SKM-1 (cell line): ENCODE results near the gene UPF3A.
A peak's percentile ranks its signal among the peaks of the same experiment; 100 is the strongest.

Source experiments
- DNase-seq: peaks from one replicate; lab custom pipeline; 2025; ENCODE audit not compliant: unreplicated experiment; lab: John Stamatoyannopoulos, UW

Gene UPF3A

DNA sequence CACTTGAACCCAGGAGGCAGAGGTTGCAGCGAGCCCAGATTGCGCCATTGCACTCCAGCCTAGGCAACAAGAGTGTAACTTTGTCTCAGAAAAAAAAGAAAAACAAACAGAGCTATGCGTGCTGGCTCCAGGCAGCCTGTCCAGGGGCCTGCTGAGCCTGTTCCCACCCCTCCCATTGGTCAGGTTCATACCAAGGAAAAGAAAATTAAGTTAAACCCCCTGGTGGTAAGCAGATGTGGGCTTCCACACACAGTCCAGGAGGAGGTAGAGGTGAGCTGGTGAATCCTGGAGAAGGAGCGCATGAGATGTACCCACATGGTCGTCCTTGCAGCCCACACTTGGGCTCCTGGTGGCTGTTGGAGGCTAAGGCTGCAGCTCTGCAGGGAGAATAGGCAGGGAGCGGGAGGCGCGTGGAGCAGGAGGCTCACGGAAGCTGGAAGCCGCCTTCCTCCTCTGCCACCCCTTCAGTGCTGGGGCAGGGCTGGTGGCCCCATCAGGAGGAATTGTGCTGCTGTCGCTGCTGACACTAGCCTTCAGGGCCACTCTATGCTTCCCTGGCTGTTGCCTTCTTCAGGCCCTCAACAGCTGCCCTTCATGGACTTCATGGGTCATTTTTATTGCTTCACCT, 22.4 kb downstream of the UPF3A start:
- DNase-seq = no peak

DNA sequence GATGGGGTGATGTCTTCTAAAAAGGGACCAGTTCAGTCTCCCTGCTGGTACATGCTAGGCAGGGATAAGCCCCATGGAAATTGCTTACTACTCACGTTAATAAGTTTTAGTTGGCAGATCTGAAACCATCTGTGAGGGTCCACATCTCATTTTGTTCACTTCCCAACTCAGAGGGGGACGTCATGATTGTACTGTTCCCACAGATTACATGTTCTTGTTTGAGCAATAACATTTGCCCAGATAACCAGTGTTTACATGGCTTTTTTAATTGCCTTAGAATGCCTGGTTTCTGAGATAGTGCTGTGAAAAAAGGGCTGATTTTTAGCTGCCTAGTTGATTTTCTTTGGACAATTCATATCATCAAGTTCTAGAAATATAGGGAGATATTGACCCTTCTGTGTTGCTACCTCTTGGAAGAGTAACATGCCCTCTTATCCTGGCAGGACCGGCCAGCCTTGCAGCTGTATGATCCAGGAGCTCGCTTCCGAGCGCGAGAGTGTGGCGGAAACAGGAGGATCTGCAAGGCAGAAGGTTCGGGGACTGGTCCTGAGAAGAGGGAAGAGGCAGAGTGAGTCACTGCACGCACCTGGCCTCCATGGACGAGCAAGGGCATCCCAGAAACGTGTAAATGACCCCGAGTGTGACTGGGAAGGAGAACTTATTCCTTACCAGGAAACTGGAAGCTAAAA, 23.1 kb downstream of the UPF3A start:
- DNase-seq = no peak

DNA sequence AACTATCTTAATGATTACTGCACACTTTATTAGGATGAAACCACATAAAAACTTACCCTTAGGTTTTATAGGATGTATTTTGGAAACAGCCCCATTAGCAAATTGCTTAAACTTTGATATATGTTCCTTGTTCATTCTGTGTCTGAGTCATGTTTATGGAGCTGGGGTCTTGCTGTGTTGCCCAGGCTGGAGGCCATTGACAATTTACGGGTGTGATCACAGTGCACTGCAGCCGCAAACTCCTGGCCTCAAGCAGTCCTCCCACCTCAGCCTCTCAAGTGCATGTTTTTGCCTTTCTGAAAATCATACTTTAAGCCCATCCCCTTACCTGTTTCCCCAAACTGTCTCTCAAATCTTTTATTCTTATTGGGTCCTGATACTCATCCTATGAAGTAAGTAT, 27.7 kb downstream of the UPF3A start:
- DNase-seq = no peak

DNA sequence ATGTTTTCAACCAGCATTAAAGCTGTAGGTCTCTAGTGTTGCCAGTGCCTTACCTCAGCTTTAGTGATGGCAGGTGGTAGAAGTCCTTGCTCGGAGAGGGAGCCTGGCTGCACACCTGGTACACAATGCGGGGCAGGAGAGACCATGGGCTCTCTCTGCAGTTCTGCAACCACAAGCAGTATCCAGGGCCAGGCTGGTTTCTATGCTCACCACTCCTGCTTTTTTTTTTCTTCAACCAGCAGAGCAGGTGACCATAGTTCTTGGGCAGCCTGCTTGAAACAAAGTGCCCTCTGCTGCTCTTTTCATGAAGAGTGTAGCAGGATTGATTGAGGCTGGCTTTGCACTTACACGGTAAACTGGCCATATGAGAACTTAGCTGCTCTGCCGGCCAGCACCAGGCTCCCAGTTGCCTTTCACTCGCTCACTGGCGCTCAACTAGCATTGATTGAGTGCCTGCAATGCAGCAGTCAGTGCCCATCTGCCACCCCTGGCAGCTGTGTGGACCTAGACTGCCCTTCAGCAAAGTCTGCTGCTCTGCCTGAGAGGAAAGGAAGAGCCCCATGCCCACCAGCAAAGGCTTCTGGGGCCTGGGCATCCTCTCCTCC, 28.5 kb downstream of the UPF3A start:
- no peak for DNase-seq

DNA sequence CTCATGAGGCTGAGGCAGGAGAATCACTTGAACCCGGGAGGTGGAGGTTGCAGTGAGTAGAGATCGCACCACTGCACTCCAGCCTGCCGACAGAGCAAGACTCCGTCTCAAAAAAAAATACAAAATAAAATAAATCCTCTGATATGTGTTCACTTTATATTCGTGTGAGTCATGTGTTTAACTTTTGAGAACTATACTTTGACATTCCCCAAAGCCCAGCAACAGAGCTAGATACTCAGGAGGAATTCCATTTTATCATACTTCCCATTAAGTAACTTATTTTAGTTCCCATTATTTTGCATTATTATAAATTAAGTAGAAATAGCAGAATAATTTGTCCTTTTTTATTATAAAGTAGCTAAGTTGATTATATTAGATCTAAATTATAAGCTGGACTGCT, 29.6 kb downstream of the UPF3A start:
- no peak for DNase-seq

DNA sequence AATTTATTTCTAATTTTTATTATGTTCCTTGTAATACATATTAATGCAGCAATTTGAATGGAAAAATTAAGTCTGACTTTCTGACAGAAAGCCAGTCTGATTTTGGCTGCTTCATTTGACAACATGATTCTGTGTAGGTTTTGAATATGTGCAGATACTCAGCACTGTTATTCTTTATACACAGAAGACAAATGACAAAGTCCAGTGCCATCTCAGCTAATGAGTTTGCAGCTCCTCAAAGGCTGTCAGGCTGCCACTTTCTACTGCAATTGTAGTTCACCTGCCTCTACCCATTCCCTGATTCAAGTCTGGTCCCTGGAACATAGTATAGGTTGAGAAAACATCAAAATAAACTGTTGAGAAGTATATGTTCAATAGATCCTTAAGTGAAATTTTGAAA, 30.0 kb downstream of the UPF3A start:
- DNase-seq = no peak

DNA sequence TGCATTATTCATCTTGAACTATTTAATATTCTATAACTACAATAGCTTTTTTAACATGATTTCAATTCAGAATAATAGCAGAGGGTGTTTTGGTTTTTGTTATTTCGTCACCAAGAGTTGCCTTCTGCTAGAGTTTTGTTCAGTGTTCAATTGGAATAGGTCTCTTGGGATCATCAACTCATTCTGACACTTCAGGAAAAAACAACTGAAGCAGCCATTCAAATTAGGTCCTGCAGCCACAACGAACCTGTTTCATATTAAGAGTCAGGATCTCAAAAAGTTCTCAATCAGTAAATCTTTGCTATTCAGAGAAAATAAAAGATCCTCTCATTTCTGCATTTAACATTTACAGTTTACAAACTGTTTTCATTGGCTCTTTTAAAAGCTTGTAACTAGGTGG, 30.5 kb downstream of the UPF3A start:
- DNase-seq = no peak

DNA sequence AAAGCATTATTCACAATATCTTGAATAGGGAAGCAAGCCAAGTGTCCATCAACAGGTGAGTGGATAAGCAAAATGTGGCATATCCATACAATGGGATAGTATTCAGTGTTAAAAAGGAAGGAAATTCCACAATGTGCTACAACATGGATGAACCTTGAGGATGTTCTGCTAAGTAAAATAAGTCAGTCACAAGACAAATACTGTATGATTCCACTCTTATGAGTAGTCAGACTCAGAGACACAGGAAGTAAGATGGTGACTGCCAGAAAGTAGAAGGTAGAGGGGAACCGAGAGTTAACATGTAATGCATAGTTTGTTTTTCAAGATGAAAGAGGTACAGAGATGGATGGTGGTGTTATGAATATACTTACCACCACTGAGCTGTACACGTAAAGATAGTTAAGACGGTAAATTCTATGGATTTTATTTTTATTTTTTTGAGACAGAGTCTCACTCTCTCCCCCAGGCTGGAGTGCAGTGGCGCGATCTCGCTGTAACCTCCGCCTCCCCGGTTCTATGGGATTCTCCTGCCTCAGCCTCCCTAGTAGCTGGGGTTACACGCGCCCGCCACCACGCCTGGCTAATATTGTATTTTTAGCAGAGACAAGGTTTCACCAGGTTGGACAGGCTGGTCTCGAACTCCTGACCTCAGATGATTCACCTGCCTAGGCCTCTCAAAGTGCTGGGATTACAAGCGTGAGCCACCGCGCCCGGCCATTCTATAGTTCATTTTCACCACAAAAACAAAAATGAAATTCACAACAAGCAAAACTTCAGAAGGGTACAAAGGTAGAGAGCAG, 31.9 kb downstream of the UPF3A start:
- DNase-seq = no peak

DNA sequence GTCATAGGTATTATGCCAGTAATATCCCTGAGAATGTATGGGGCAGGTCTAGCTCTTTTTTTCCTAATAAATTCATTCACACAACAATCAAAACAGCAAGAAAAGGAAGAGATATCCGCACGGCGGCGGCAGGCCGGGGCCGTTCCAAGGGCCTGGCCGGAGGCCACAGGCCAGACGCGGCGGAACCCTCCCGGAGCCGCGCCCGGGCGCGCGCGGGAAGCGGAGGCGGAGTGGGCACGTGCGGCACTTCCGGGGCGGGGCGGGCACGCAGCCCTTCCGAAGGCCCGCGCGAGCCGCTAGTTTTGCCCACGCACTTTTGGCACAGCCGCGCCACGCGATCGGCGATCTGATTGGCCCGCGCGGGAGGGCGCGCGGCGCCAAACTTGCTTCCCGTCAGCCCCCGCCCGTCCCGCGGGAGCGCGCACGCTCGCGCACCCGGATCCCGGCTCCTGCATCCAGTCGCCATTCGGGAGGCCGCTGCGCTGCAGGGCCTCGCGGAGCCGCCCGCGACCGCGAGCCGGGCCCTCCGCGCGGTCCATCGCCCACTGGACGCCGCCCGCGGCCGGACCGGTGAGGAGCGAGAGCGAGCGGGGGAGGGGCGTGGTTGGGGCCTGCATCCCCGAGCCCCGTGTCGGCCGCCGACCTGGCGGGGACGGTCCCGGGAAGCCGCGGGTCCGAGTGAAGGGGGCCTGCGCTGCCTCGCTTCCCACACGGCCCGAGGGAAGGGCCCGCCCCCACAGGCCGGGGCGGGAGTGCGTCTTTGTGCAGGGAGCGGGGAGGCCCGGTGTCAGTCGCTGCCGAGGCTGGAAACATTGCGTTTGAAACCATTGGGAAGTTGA, 32.9 kb downstream of the UPF3A start, which contains the start of gene CHAMP1:
TSS of gene CHAMP1 (plus strand) at position 430 of the 839 bp plus-strand sequence. CDS start 9,340 bp downstream, outside the sequence.
- peak; percentile 85 for DNase-seq

DNA sequence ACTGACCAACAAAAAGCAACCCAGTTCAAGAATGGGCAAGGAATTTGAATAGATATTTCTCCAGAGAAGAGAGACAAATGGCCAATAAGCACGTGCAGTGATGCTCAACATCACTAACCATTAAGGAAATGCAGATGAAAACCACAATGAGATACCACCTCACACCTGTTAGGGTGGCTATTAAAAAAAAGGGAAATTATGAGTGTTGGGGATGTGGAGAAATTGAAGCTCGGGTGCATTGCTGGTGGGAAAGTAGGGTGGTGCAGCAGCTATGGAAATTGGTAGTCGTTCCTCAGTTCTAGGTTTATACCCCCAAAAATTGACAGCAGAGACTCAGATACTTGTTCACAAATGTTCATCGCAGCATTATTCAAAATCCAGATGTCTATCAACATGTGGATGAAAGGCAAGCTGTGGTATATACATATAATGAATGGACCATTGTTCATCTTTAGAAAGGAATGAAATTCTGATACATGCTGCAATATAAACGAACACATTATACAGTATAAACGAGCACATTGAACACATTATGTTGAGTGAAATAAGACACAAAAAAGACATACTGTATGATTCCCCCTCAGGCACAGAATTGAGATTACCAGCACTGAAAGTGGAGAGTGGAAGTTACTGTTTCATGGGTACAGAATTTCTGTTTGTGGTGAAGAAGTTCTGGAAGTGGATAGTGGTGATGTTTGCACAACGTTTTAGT, 33.8 kb downstream of the UPF3A start:
- DNase-seq = no peak

DNA sequence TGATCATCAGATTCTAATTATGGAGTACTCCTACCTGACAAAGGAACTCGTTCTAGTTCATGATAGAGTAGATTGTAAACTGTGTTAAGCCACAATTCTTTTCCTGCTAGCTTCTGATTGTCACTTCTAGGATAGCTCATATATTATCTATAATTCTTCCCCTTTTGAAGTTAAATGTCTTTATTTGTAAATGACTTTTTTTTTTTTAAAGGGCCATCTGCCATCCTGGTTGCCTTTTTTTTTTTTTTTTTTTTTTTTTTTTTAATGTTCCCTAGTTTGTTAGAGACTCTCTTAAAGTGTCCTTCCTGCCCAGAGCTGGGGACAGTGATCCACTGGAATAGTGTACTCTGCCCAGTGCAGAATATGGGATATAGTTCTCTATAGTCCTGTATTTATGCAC, 37.2 kb downstream of the UPF3A start:
- DNase-seq = no peak

DNA sequence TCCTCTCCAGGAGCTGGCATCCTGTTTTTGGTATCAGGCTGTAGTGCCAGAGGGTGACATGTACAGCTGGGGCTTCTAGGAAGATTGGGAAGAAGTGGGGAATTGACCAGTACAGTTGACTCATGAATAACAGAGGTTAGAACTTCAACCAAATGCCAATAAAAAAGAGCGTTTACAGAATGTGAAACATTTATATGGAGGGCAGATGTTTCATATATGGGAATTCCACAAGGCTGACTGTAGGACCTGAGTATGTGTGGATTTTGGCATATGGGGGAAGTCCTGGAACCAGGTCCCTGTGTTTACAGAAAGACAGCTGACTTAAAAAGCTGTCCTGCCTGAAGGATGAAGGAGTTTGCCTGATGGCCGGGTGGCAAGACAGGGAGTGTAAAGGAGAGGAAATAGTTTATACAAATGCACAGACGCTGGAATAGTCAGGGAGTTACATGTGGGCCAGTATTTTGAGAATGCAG, 38.1 kb downstream of the UPF3A start:
- DNase-seq = no peak

DNA sequence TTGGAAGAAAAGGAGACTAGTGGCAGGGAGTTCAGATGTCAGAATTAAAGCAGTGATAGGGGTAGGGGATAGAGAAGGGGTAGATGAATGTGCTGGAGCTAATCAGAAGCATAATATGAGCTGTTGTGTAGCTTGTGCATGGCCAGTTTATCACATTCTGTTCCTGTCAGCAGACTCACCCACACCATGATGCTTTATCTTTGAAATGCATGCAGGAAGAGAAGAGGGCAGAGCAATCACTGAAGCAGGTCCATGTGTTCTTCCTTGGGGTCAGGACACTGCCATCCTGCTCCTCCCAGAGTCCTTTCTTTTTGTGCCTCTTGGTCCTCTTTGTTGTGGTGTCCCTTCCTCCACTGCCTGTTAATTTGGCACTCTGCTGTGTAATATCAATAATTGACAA, 38.7 kb downstream of the UPF3A start:
- no peak for DNase-seq

DNA sequence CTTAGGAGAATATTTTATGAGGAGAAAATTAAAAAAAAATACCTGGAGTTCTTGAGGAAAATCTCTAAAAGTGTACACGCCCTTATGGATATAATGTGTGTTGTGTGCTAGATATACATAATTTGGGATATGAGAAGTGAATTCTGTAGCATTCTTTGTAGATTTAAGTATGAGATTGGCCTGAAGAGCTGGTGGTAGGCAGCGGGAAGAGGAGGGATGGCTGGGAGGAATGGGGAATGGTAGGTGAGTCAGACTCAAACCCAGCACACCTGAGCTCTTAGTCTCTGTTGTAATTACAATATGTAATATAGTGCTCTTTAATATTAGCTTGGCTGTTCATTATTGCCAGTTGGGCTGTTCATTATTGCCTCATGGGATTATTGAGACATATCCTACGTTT, 39.9 kb downstream of the UPF3A start:
- DNase-seq = no peak

DNA sequence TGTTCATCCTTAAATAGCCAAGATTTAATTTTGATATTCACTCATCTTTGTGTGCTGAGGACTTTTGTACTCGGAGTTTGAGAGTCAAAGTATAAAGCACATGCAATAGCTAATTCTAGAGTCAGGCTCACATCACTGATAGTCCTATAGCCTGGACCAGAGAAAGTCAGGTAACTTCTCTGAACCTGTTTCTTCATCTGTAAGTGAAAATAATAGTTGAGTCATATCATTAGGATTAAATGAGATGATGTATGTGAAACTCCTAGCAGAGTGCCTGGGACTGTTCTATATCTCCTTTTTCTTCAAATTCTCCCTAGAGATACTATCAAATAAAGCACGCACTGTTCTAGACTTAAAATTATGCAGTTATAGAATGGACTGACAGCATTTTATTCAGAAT, 41.9 kb downstream of the UPF3A start:
- DNase-seq = no peak

DNA sequence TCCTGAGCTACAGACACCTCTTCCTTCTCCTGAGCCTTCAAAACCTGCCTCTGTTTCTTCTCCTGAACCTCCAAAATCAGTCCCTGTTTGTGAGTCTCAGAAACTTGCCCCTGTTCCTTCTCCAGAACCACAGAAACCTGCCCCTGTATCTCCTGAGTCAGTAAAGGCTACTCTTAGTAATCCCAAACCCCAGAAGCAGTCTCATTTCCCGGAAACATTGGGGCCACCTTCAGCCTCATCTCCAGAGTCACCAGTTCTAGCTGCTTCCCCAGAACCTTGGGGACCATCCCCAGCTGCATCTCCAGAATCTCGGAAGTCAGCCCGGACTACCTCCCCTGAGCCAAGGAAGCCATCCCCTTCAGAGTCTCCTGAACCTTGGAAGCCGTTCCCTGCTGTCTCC, 42.9 kb downstream of the UPF3A start:
- DNase-seq = no peak

DNA sequence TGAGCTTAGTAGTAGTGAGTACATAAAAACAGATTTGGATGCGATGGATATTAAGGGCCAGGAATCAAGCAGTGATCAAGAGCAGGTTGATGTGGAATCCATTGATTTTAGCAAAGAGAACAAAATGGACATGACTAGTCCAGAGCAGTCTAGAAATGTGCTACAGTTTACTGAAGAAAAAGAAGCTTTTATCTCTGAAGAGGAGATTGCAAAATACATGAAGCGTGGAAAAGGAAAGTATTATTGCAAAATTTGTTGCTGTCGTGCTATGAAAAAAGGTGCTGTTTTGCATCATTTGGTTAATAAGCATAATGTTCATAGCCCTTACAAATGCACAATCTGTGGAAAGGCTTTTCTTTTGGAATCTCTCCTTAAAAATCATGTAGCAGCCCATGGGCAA, 44.3 kb downstream of the UPF3A start:
- no peak for DNase-seq

DNA sequence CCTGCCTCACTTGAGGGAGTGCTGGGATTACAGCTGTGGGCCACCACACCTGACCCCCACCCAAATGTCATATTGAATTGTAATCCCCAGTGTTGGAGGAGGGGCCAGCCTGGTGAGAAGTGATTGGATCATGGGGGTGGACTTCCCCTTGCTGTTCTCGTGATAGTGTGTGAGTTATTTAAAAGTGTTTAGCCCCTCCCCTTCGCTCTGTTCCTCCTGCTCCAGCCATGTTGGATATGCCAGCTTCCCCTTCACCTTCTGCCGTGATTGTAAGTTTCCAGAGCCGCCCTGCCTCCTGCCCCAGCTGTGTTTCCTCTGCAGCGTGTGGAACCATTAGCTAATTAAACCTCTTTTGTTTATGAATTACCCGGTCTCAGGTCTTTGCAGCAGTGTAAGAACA, 46.6 kb downstream of the UPF3A start:
- DNase-seq = no peak

DNA sequence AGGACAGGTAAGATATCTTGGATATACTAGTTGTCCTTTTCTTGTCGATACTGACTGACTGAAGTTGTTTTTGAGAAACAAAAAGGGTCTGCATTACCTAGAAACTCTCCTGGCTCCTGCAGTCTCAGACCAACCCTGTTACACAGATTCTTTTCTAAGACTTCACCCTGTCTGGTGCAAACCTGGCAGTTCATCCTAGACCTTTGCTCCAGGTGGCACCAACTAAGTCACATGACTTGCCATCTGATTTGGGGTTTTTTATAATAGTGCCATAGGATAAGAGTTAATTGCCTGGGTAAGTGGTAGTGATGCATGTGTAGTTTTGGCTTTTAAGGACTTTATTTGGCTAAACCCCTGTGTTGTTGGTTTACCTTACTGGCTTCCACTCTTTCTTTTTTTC, 47.2 kb downstream of the UPF3A start:
- DNase-seq = no peak

DNA sequence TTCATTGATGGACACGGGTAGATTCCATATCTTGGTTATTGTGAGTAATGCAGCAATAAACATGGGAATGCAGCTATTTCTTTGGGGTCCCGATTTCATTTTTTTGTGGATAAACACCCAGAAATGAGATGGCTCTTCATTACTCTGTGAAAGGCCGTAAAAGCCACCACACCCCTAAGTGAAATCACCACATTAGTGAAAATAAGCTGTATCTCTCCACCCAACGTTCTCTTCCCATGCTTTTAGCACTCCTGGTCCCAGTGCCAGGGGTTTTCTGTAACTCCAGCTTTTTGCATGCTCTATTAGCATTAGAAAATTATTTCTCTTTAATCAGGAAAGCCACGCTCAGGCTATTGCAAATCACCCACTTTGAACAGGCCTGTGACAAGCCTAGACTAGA, 48.7 kb downstream of the UPF3A start:
- DNase-seq = no peak
